CD1c-positive myeloid dendritic cell (primary cell): ENCODE results near the gene ASXL2.
"Not testable (repeated sequence)": the region's sequence is repeated elsewhere in the genome, so short reads cannot be mapped to it uniquely, and the experiment has no call there.

Experiments
- DNase-seq: peaks from one replicate; pipeline ENCODE4 v3.0.0-alpha.2; 2016; ENCODE audit errors: extremely low spot score

Gene ASXL2

GRCh38 chr2:25878361-25879132 lies at the start of gene ASXL2:
Gene ASXL2, minus strand, starts transcription at chr2:25878487. Its CDS starts 265 bp downstream, at chr2:25878222.
- DNase-seq: peak; percentile 99

- no peak for DNase-seq
Observed at GRCh38 chr2:25926984-25927756, 48.9 kb upstream of the ASXL2 start.

- no peak for DNase-seq
Observed at GRCh38 chr2:25922501-25922900, 44.2 kb upstream of the ASXL2 start.

GRCh38 chr2:25920786-25921415 lies 42.6 kb upstream of the ASXL2 start:
- DNase-seq: no peak

- no peak for DNase-seq
Observed at GRCh38 chr2:25920336-25920735, 42.0 kb upstream of the ASXL2 start.

GRCh38 chr2:25917832-25918231 lies 39.5 kb upstream of the ASXL2 start:
- no peak for DNase-seq

- DNase-seq: not testable (repeated sequence)
Observed at GRCh38 chr2:25917411-25917810, 39.1 kb upstream of the ASXL2 start.

GRCh38 chr2:25915944-25916772 lies 37.9 kb upstream of the ASXL2 start:
- not testable (repeated sequence) for DNase-seq

GRCh38 chr2:25915411-25915810 lies 37.1 kb upstream of the ASXL2 start:
- DNase-seq: not testable (repeated sequence)

GRCh38 chr2:25913696-25913973 lies 35.3 kb upstream of the ASXL2 start:
- not testable (repeated sequence) for DNase-seq

GRCh38 chr2:25912851-25913695 lies 34.8 kb upstream of the ASXL2 start:
- DNase-seq: no peak

GRCh38 chr2:25909574-25909973 lies 31.3 kb upstream of the ASXL2 start:
- not testable (repeated sequence) for DNase-seq

- DNase-seq: no peak
Observed at GRCh38 chr2:25905126-25905525, 26.8 kb upstream of the ASXL2 start.

GRCh38 chr2:25903216-25903776 lies 25.0 kb upstream of the ASXL2 start:
- no peak for DNase-seq

GRCh38 chr2:25899404-25899970 lies 21.2 kb upstream of the ASXL2 start:
- peak; percentile 22 for DNase-seq

- DNase-seq: peak; percentile 64
Observed at GRCh38 chr2:25897506-25897905, 19.2 kb upstream of the ASXL2 start.

GRCh38 chr2:25896308-25896707 lies 18.0 kb upstream of the ASXL2 start:
- DNase-seq: not testable (repeated sequence)

GRCh38 chr2:25895610-25896009 lies 17.3 kb upstream of the ASXL2 start:
- peak; percentile 0 for DNase-seq

GRCh38 chr2:25895018-25895417 lies 16.7 kb upstream of the ASXL2 start:
- DNase-seq: peak; percentile 0

GRCh38 chr2:25894135-25894830 lies 16.0 kb upstream of the ASXL2 start:
- peak; percentile 0 for DNase-seq
